Measurements from ENCODE around the gene SLC27A1. TPM values are rescaled to one million over a fixed set of nuclear protein-coding genes. Genes with fewer than 3 reads are reported as not detected.

The SLC27A1 gene
- total RNA-seq, 3 donors from 2014 or later, result 1.5 to 2.1 (median 2.0) TPM

Other genes starting within 250 kb of the SLC27A1 start
- gene OCEL1, start 244.3 kb upstream of the SLC27A1 start, total RNA-seq, result 1 to 10 TPM; 5.0 to 8.0 (median 5.4) TPM
- 10 to 100 TPM; 10.1 to 14.4 (median 13.6) TPM for gene NR2F6, start 224.6 kb upstream of the SLC27A1 start, total RNA-seq
- under 1 TPM in 1 of 3 donors, not detected in 2; 0.19 TPM for gene USHBP1, start 205.8 kb upstream of the SLC27A1 start, total RNA-seq
- 100 to 1,000 TPM; 124 to 130 (median 128) TPM for gene BABAM1, start 203.1 kb upstream of the SLC27A1 start, total RNA-seq
- gene ANKLE1, start 188.6 kb upstream of the SLC27A1 start, total RNA-seq, result 10 to 100 TPM in 2 of 3 donors, 1 to 10 TPM in 1; 7.6 to 19.0 (median 18.1) TPM
- gene ABHD8, start 167.1 kb upstream of the SLC27A1 start, total RNA-seq, result 1 to 10 TPM; 3.6 to 4.5 (median 3.7) TPM
- 100 to 1,000 TPM; 111 to 137 (median 126) TPM for gene MRPL34, start 164.7 kb upstream of the SLC27A1 start, total RNA-seq
- gene DDA1, start 161.0 kb upstream of the SLC27A1 start, total RNA-seq, result 10 to 100 TPM; 53.1 to 58.1 (median 53.4) TPM
- 1 to 10 TPM; 2.8 to 3.0 (median 2.9) TPM for gene ANO8, start 135.7 kb upstream of the SLC27A1 start, total RNA-seq
- 100 to 1,000 TPM in 2 of 3 donors, 10 to 100 TPM in 1; 96.4 to 122 (median 106) TPM for gene GTPBP3, start 133.0 kb upstream of the SLC27A1 start, total RNA-seq
- under 1 TPM in 1 of 3 donors, not detected in 2; 0.18 TPM for gene PLVAP, start 93.2 kb upstream of the SLC27A1 start, total RNA-seq
- under 1 TPM; 0.24 to 0.53 (median 0.46) TPM for gene CCDC194, start 76.3 kb upstream of the SLC27A1 start, total RNA-seq
- 100 to 1,000 TPM in 2 of 3 donors, 10 to 100 TPM in 1; 85.9 to 120 (median 105) TPM for gene BST2, start 64.9 kb upstream of the SLC27A1 start, total RNA-seq
- gene MVB12A, start 50.5 kb upstream of the SLC27A1 start, total RNA-seq, result 10 to 100 TPM; 37.3 to 43.3 (median 38.6) TPM
- not detected for gene TMEM221, start 21.9 kb upstream of the SLC27A1 start, total RNA-seq
- gene NXNL1, start 9.6 kb upstream of the SLC27A1 start, total RNA-seq, result not detected
- 10 to 100 TPM; 59.4 to 61.6 (median 60.9) TPM for gene PGLS, start 41.1 kb downstream of the SLC27A1 start, total RNA-seq
- gene COLGALT1, start 85.1 kb downstream of the SLC27A1 start, total RNA-seq, result 100 to 1,000 TPM; 121 to 148 (median 139) TPM
- under 1 TPM in 2 of 3 donors, not detected in 1; 0.08 to 0.15 TPM for gene UNC13A, start 217.8 kb downstream of the SLC27A1 start, total RNA-seq
- 10 to 100 TPM; 75.7 to 81.4 (median 79.3) TPM for gene MAP1S, start 249.0 kb downstream of the SLC27A1 start, total RNA-seq

All from activated T-cell treated with anti-CD3 and anti-CD28 coated beads, Interleukin-2, amount 50 U/mL, for 4 hours (primary cell).